GM21360 (cell line): ENCODE measurements around the gene DISP3.
"Not testable (repeated sequence)": the region's sequence is repeated elsewhere in the genome, so short reads cannot be mapped to it uniquely, and the experiment has no call there.

Experiments
- ATAC-seq: cut with Tn5 transposase; IDR thresholded peaks from one replicate; pipeline ENCODE4 v1.9.1; 2021; ENCODE audit warnings: mild to moderate bottlenecking, moderate library complexity; ENCODE audit not compliant: unreplicated experiment

The DISP3 gene

DNA sequence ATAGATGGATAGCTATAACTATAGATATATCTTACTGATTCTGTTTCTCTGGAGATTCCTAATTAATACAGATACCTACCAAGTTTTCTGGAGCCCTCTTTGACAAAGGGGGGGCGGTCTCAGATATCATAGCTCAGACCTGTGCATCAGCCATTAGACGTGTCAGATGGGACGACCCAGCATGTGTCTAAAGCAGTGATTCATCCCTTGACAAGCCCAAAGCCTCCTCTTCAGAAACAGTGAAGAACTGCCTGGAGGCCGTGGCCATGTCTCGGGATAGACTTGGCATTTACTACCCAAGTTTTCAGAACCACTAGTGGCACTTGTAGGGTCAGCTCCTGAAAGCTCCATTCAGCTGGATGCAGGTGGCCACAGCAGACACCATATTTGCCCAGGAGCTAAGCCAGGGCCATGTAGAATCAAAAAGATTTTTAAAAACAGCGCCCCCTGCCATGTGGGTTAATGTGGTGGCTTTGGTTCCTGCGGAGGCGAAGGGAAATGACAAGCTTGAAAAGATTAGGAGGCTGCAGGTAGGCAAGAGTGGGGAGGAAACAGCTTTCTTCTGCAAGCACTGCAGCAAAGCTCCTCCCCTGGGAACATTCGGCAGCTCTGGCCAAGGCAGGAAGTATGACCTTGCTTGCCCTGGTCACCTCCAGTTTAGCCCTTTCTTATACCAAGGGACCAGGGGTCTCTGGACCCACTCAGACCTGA lies 93.1 kb downstream of the DISP3 start:
- no peak for ATAC-seq

DNA sequence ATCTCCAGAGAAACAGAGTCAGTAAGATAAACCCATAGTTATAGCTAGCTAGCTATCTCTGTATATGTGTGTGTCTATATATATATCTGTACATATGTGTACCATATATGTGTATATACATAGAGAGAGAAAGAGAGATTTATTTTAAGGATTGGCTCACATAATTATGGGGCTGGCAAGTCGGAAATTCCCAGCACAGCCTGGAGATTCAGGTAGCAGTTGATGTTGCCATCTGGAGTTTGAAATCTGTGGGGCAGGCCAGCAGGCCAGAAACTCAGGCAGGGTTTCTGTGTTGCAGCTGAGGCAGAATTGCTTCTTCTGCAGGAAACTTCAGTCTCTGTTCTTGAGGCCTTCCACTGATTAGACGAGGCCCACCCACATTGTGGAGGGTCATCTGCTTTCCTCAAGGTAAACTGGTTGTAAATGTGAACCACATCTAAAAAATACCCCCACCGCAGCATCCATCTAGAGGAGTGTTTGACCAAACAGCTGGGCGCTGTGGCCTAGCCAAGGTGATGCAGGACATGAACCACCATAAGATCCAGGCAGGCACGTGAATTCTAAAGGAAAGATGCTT lies 94.2 kb downstream of the DISP3 start:
- no peak for ATAC-seq

DNA sequence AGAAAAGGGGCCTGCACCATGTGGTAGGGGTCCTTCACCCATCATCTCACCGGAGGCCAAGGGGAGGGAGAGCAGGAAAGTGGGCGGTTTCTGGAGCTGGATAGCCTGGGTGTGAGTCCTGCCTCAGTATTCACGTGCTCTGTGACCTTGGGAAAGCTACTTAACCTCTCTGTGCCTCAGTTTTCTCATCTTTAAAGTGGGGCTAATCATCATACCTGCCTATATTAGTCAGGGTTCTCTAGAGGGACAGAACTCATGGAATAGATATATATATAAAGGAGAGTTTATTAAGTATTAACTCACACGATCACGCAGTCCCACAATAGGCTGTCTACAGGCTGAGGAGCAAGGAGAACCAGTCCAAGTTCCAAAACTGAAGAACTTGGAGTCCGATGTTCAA lies 96.6 kb downstream of the DISP3 start:
- no peak for ATAC-seq

DNA sequence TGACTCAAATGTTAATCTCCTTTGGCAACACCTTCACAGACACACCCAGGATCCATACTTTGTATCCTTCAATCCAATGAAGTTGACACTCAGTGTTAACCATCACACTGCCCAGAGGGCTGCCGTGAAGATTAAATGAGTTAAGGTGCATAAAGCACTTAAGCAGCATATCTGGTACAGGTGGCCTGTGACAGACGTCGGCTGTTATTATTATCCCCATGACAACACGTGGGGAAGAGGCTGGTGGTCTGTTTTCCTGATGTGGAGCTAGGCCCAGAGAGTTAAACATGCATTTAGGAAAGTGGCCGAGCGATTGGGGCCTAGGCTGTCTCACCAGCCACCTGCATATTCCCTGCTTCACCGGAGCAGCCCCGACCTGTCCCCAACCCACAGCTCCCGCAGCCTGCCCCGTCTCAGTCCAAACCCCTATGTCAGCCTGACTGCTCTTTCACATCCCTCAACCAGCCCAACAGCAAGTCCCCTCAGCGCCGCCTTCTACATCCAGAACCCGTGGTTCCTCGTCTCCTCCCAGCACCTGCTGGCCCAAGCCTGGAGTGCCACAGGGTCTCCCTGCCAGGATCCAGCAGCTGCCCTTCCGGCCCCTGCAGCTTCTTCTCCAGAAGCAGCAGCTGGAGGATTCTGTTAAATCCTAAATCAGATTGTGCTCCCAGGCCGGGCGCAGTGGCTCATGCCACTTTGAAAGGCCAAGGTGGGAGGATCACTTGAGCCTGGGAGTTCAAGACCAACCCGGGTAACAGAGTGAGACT lies 97.3 kb downstream of the DISP3 start:
- ATAC-seq, result no peak

DNA sequence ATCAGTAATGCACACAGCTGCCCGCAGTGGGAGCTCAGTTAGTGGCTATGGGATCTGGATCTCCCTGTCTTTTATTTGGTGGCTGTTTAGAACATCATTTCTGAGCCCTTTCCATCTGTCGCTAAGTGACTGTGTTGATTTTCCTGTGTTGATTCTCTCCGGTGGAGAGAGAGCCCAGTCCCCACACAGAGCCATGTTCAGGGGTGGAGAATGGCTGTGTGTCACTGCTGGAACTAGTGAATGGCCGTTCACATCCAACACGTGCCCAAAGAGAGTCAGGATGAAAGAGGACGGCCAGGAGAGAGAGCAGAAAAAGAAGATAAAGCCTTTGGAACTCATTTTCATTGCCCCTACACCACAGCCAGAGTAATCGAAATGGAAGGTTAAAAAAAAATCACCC lies 99.0 kb downstream of the DISP3 start:
- ATAC-seq, result no peak

DNA sequence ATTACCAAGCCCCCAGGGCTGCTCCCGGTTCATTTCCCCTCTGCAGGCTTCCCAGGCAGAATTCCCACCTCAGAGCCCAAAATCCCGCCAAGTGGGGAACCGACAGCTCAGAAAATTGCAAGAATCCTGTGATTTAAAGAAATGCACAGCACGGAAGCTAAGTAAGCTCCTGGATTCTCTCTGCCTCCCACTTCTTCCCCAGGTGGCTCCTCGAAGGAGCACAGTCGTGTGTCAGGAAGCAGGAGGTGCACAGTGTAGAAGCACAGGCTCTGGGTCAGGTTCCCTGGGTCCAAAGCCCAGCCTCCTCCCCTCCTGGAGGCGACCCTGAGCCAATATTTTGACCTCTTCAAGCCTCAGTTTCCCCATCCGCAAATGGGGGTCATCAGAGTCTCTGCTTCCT lies 100.6 kb downstream of the DISP3 start:
- no peak for ATAC-seq

DNA sequence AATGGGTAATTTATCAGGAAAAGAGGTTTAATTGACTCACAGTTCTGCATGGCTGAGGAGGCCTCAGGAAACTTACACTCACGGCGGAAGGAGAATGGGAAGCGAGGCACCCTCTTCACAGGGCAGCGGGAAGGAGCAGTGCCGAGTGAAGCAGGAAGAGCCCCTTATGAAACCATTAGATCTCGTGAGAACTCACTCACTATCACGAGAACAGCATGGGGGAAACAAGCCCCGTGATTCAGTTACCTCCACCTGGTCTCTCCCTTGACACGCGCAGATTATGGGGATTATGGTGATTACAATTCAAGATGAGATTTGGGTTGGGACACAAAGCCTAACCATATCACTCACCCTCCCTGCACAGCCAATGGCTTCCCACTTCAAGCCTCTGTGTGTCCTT lies 101.1 kb downstream of the DISP3 start:
- ATAC-seq, result not testable (repeated sequence)

DNA sequence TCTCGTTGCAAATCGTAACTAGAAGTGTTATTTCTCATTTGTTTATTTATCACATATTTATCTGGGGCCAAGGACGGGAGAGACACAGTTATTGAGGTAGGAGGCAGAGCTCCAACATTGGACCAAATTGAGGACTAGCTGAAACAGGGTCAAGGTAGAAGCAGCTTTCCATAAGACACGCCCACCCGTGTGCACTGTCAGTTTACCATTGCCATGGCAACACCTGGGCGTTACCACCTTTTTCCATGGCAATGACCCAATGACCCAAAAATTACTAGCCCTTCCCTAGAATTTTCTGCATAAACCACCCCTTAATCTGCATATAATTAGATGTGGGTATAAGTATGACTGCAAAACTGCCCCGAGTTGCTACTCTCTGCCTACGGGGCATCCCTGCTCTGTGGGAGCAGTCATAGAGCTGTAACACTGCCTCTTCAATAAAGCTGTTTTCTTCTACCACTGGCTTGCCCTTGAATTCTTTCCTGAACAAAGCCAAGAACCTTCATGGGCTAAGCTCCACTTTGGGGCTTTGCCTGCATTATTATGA lies 102.6 kb downstream of the DISP3 start:
- no peak for ATAC-seq

DNA sequence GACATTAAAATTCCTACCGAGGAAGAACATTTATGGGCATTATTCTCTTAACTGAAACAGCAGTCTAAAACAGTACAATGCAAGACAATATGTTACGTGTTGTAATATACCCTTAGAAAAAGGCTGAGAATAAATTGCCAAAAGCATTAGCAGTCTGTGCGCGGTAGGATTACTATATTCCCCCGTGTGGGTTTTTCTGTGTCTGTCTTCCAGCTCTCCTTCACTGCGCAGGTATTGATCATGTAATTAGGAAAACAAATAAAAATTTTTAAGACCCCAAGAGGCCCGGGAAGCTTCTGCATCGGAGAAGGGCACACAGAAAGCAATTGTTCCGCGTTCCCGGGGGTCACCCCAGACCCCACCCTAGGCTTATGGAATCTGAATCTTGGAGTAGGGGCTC lies 106.4 kb downstream of the DISP3 start:
- no peak for ATAC-seq
